ENCODE measurements around the gene TPRG1. TPM values are rescaled to one million over a fixed set of nuclear protein-coding genes. Genes with fewer than 3 reads are reported as not detected.

The TPRG1 gene
- total RNA-seq, 1 donor: 0.45 TPM

DNA sequence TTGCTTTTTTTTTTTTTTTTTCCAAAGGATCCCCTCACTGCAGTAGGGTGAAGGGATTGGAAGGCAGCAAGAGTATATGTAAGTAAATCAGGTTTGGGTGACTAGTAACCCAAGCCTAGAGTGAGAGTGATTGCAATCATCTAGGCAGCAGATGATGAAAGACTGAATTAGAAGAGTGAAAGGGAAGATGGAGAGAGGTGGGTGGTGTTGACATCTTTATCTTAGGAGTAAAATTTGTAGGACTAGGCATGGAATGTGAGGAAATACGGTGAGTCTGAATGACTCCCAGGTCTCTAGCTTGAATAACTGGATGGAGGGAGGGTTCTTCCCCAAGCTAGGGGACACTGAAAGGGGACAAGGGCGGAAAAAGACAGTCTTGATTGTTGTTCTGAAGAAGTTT, 63.4 kb downstream of the TPRG1 start:
- TF ChIP-seq, protein P1, sequence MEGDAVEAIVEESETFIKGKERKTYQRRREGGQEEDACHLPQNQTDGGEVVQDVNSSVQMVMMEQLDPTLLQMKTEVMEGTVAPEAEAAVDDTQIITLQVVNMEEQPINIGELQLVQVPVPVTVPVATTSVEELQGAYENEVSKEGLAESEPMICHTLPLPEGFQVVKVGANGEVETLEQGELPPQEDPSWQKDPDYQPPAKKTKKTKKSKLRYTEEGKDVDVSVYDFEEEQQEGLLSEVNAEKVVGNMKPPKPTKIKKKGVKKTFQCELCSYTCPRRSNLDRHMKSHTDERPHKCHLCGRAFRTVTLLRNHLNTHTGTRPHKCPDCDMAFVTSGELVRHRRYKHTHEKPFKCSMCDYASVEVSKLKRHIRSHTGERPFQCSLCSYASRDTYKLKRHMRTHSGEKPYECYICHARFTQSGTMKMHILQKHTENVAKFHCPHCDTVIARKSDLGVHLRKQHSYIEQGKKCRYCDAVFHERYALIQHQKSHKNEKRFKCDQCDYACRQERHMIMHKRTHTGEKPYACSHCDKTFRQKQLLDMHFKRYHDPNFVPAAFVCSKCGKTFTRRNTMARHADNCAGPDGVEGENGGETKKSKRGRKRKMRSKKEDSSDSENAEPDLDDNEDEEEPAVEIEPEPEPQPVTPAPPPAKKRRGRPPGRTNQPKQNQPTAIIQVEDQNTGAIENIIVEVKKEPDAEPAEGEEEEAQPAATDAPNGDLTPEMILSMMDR (IDR thresholded peaks at IDR 0.05; ENCODE audit: insufficient read depth, low read length): no peak
- H3K4me3 ChIP-seq (ENCODE audit: low read depth, low read length): no peak overlapping the region
- DNase-seq (ENCODE audit: low read depth): peak; percentile 12

DNA sequence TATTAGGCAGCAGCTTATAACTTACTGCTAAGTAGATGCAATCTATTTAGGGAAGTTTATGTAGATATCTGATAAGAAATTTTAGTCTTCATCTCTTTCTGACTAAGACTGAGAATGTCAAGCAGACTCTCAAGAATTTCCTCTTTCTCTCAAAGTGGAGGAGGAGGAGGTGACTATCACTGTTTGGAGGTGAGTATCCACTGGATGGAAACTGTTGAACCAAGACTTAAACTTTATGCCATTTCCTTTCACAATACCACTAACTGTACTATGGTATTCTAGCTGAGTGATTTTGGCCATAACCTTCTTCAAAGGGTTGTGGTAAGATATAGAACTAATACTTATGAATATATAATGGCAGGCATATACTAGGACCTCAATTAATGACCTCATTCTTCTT, 64.6 kb downstream of the TPRG1 start:
- no peak overlapping the region for H3K4me3 ChIP-seq (ENCODE audit: low read depth, low read length)
- DNase-seq (ENCODE audit: low read depth): no peak
- TF ChIP-seq, protein P1 (IDR thresholded peaks at IDR 0.05; ENCODE audit: insufficient read depth, low read length): no peak

DNA sequence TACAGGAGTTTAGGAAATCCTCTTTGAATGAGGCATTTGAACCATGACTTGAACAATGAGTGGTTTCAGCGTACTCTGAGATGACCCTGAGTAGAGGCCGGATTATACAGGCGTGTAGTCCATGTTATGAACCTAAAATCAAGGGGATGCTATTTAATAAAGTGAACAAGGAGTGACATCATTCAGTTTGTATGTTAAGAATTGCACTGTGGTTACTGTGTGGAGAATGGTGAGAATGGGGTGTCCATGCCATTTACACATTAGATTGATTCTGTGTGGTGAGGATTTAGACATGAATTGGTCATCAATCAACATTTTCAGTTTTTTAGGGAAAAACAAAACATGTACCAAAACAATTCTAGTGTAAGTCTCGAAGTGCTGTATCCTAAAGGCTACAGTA, 65.8 kb downstream of the TPRG1 start:
- no peak overlapping the region for H3K4me3 ChIP-seq (ENCODE audit: low read depth, low read length)
- no peak for DNase-seq (ENCODE audit: low read depth)
- TF ChIP-seq, protein P1 (IDR thresholded peaks at IDR 0.05; ENCODE audit: insufficient read depth, low read length): no peak

DNA sequence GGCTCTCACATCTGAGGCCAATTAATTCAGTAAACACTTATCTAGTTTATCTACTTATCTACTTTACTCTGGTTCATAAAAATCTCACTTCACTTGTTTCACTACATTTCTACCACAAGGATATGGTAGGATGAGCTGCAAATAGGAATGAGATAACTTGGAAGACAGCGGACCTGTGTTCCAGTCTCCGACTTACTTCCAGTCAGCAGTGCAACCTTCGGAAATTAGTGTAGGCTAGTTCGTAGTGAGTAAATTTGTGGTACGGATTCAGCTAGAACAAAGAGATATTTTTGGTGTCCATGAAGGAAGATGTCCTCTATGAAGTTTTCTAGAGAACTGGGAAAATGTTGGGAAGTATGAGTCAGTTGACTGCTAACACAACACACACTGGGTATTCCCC, 66.3 kb downstream of the TPRG1 start:
- TF ChIP-seq, protein P1 (IDR thresholded peaks at IDR 0.05; ENCODE audit: insufficient read depth, low read length): no peak
- no peak for DNase-seq (ENCODE audit: low read depth)

DNA sequence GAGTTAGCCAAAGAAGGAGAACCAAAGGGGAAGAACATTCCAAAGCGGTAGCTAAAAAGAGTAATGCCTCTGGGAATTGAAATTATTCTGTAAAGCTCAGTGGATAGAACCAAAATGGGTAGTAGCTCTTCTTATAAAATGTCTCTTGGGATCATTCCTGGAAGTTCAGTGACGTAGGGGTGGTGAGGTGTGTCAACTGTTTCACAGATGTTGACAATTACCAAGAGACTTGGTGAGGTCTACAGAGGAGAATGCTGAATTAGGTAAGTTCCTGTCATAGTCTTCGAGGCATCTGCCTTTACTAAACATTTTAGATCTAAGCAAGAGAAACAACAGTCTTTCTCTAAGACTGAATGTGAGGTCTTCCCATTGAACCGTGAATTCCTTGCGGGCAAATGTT, 67.8 kb downstream of the TPRG1 start:
- TF ChIP-seq, protein P1 (IDR thresholded peaks at IDR 0.05; ENCODE audit: insufficient read depth, low read length): no peak
- DNase-seq (ENCODE audit: low read depth): no peak
- H3K4me3 ChIP-seq (ENCODE audit: low read depth, low read length): no peak overlapping the region

More for the DNA sequence above, 66.3 kb downstream of the TPRG1 start:
- H3K4me3 ChIP-seq (ENCODE audit: low read depth, low read length): no peak overlapping the region

DNA sequence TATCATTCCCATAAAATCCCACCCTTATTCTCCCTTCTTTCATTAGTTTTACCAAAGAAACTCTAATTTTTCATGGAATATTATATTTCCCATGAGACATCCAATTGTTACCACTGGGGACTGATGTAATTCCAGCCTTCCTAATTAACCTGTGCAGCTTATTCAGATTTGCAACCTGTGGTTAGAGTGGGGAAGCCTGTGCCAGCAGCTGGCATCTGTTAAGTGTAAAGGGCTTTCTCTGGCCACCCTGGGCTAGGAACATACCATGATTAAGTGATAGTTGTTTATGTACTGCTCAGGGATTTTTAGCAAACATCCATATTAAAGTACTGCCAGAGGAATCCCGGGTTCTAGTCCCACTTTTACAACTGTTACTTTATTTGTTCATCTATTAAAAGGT, 78.2 kb downstream of the TPRG1 start:
- DNase-seq (ENCODE audit: low read depth): no peak
- TF ChIP-seq, protein P1 (IDR thresholded peaks at IDR 0.05; ENCODE audit: insufficient read depth, low read length): no peak
- no peak overlapping the region for H3K4me3 ChIP-seq (ENCODE audit: low read depth, low read length)

DNA sequence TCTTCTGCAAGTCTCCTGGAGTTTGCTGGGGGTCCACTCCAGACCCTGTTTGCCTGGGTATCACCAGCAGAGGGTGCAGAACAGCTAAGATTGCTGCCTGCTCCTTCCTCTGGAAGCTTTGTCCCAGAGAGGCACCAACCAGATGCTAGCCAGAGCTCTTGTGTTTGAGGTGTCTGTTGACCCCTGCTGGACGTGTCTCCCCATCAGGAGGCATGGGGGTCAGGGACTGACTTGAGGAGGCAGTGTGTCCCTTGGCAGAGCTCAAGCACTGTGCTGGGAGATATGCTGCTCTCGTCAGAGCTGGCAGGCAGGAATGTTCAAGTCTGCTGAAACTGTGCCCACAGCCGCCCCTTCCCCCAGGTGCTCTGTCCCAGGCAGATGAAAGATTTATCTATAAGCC, 86.5 kb downstream of the TPRG1 start:
- no peak for DNase-seq (ENCODE audit: low read depth)
- H3K4me3 ChIP-seq (ENCODE audit: low read depth, low read length): no peak overlapping the region
- TF ChIP-seq, protein P1 (IDR thresholded peaks at IDR 0.05; ENCODE audit: insufficient read depth, low read length): no peak
